HG02973 (cell line): Measurements from ENCODE around the gene ASPN.
"Not testable (repeated sequence)": the region's sequence is repeated elsewhere in the genome, so short reads cannot be mapped to it uniquely, and the experiment has no call there.

Source experiments
- ATAC-seq: cut with Tn5 transposase; IDR thresholded peaks from one replicate; pipeline ENCODE4 v1.9.1; 2021; ENCODE audit warnings: moderate library complexity; ENCODE audit not compliant: unreplicated experiment

The ASPN gene

GRCh38 chr9:92423612-92424011 is 58.7 kb downstream of the ASPN start:
- ATAC-seq: no peak

- ATAC-seq: no peak
These were observed 59.5 kb downstream of the ASPN start for GRCh38 chr9:92422611-92423338.

GRCh38 chr9:92414566-92414965 is 67.7 kb downstream of the ASPN start:
- no peak for ATAC-seq

GRCh38 chr9:92411157-92411556 is 71.1 kb downstream of the ASPN start:
- not testable (repeated sequence) for ATAC-seq

- no peak for ATAC-seq
These were observed 73.4 kb downstream of the ASPN start for GRCh38 chr9:92408747-92409478.

- no peak for ATAC-seq
These were observed 74.5 kb downstream of the ASPN start for GRCh38 chr9:92407818-92408217.

GRCh38 chr9:92406477-92406876 is 75.8 kb downstream of the ASPN start:
- ATAC-seq: no peak
